ENCODE measurements around the gene NANOS3.

DNA sequence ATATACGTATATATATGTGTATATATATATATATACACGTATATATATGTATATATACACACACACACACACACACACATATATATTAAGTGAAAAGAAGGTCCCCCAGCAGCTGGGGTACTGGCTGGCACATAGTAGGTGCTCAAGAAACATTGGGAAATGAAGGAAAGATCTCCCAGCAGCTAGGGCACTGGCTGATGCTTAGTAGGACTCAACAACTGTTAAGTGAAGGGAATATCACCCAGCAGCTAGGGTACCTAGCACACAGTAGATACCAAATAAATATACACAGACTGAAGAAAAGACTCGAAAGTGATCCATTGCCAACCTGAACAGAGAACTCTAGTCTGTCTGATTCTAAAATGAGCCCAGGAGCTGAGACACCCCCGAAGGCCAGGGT lies 49.1 kb downstream of the NANOS3 start:
- TF ChIP-seq, protein P1, sequence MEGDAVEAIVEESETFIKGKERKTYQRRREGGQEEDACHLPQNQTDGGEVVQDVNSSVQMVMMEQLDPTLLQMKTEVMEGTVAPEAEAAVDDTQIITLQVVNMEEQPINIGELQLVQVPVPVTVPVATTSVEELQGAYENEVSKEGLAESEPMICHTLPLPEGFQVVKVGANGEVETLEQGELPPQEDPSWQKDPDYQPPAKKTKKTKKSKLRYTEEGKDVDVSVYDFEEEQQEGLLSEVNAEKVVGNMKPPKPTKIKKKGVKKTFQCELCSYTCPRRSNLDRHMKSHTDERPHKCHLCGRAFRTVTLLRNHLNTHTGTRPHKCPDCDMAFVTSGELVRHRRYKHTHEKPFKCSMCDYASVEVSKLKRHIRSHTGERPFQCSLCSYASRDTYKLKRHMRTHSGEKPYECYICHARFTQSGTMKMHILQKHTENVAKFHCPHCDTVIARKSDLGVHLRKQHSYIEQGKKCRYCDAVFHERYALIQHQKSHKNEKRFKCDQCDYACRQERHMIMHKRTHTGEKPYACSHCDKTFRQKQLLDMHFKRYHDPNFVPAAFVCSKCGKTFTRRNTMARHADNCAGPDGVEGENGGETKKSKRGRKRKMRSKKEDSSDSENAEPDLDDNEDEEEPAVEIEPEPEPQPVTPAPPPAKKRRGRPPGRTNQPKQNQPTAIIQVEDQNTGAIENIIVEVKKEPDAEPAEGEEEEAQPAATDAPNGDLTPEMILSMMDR (IDR thresholded peaks at IDR 0.05): no peak
- TF ChIP-seq EZH2 (IDR thresholded peaks at IDR 0.05) (no peak), EZH2phosphoT487 (IDR thresholded peaks at IDR 0.05) (no peak)

Measured in neural progenitor cell (in vitro differentiated cells).